Hepatocyte (in vitro differentiated cells): ENCODE measurements around the gene PRELID1. TPM values are rescaled to one million over a fixed set of nuclear protein-coding genes. Genes with fewer than 3 reads are reported as not detected.
A peak's percentile ranks its signal among the peaks of the same experiment; 100 is the strongest.

Source experiments
- DNase-seq: peaks from one replicate; pipeline ENCODE4 v3.0.0-alpha.2; 2016; ENCODE audit warnings: low spot score
- H2AFZ ChIP-seq: fragments of 200-600 bp; sonication (generic); 2 replicates; pipeline ENCODE4 v1.6.0; 2016; ENCODE audit warnings: antibody characterized with exemption, mild to moderate bottlenecking
- H3K27ac ChIP-seq: fragments of 200-600 bp; sonication (generic); 2 replicates; pipeline ENCODE4 v1.5.1; 2016; ENCODE audit warnings: mild to moderate bottlenecking
- H3K27me3 ChIP-seq: fragments of 200-600 bp; sonication (generic); 2 replicates; pipeline ENCODE4 v1.6.1; 2016
- H3K36me3 ChIP-seq: fragments of 200-600 bp; sonication (generic); replicated peaks from 2 replicates; pipeline ENCODE4 v1.5.1; 2016; ENCODE audit warnings: low read depth; ENCODE audit not compliant: insufficient read depth
- H3K4me1 ChIP-seq: fragments of 200-600 bp; sonication (generic); 2 replicates; pipeline ENCODE4 v1.5.1; 2016; ENCODE audit warnings: mild to moderate bottlenecking, moderate library complexity; ENCODE audit not compliant: insufficient read depth
- H3K4me2 ChIP-seq: fragments of 200-600 bp; sonication (generic); 2 replicates; pipeline ENCODE4 v1.6.0; 2016
- H3K4me3 ChIP-seq: fragments of 200-600 bp; sonication (generic); 2 replicates; pipeline ENCODE4 v1.5.1; 2016; ENCODE audit warnings: mild to moderate bottlenecking
- H3K79me2 ChIP-seq: fragments of 200-600 bp; sonication (generic); 2 replicates; pipeline ENCODE4 v1.6.0; 2017; ENCODE audit warnings: mild to moderate bottlenecking
- H3K9me2 ChIP-seq: fragments of 200-600 bp; sonication (generic); replicated peaks from 2 replicates; pipeline ENCODE4 v1.6.0; 2017; ENCODE audit warnings: mild to moderate bottlenecking; ENCODE audit not compliant: insufficient read depth
- H3K9me3 ChIP-seq: fragments of 200-600 bp; sonication (generic); 2 replicates; pipeline ENCODE4 v1.5.1; 2016; ENCODE audit warnings: low read depth, mild to moderate bottlenecking
- H4K20me1 ChIP-seq: fragments of 200-600 bp; sonication (generic); 2 replicates; pipeline ENCODE4 v1.6.0; 2016; ENCODE audit warnings: mild to moderate bottlenecking; ENCODE audit not compliant: insufficient read depth, poor library complexity, severe bottlenecking
- CTCF ChIP-seq: fragments of 200-600 bp; sonication (generic); IDR thresholded peaks from 2 replicates; pipeline ENCODE4 v1.5.1; 2016; ENCODE audit warnings: antibody characterized with exemption, mild to moderate bottlenecking; ENCODE audit not compliant: poor library complexity
- EZH2 ChIP-seq: fragments of 200-600 bp; sonication (generic); IDR thresholded peaks from 2 replicates; pipeline ENCODE4 v1.6.1; 2016; ENCODE audit warnings: antibody characterized with exemption, mild to moderate bottlenecking, borderline replicate concordance
- EZH2phosphoT487 ChIP-seq: fragments of 200-600 bp; sonication (generic); IDR thresholded peaks from one replicate; pipeline ENCODE4 v1.6.1; 2018; ENCODE audit warnings: antibody characterized with exemption, mild to moderate bottlenecking, low read depth, moderate library complexity; ENCODE audit not compliant: unreplicated experiment, severe bottlenecking
- WGBS: methylation state at CpG from one replicate; pipeline ENCODE4 v1.1.6; 2016; ENCODE audit warnings: low lambda C conversion rate; ENCODE audit errors: missing lambda C conversion rate; 5-methylcytosine and 5-hydroxymethylcytosine counted together
- polyA plus RNA-seq: library from polyadenylated mRNA; unstranded; fragments of >200 nt; fragmentation: Nextera tagmentation; extraction: Ambion mirVana; gene quantifications from 2 replicates; pipeline ENCODE4 v1.2.1, GENCODE V29; 2016
- total RNA-seq: library from RNA; depleted of rRNA; stranded (reverse); fragments of >200 nt; gene quantifications from 2 replicates; pipeline ENCODE4 v1.2.3, GENCODE V29; 2014

PRELID1 gene
- total and polyA plus RNA-seq, 2 experiments from 2014 or later, result 228 to 282 TPM

- Histone ChIP-seq H3K9me2 (no peaks in the 10 kb centered on the region), H3K27ac (no peak overlapping the region), H3K36me3 (no peaks in the 10 kb centered on the region), H3K4me1 (peaks cover 16% of the 10 kb centered on the region), H3K4me3 (no peak overlapping the region), H4K20me1 (peaks cover 25% of the 10 kb centered on the region), H3K79me2 (peaks cover 95% of the 10 kb centered on the region), H3K9me3 (no peaks in the 10 kb centered on the region), H2AFZ (no peak overlapping the region), H3K27me3 (no peaks in the 10 kb centered on the region), H3K4me2 (peak overlapping the region; percentile 45)
- 88% methylated on average over 4 of the region's 4 CpGs for WGBS
- TF ChIP-seq CTCF (no peak), EZH2 (no peak), EZH2phosphoT487 (no peak)
- no peak for DNase-seq
Measured at GRCh38 chr5:177346820-177347219, 43.2 kb downstream of the PRELID1 start.

GRCh38 chr5:177347699-177348098 lies 44.1 kb downstream of the PRELID1 start:
- TF ChIP-seq EZH2phosphoT487 (no peak), EZH2 (no peak), CTCF (no peak)
- peak overlapping the region; percentile 45 for H3K4me2 ChIP-seq

GRCh38 chr5:177349362-177349647 lies 45.7 kb downstream of the PRELID1 start:
- no peaks in the 10 kb centered on the region for H3K9me2 ChIP-seq
- 82% methylated on average over 3 of the region's 3 CpGs for WGBS
- TF ChIP-seq EZH2 (no peak), CTCF (no peak), EZH2phosphoT487 (no peak)
- H3K4me1 ChIP-seq, result peaks cover 20% of the 10 kb centered on the region
- peak overlapping the region; percentile 95 for H3K4me2 ChIP-seq
- H4K20me1 ChIP-seq, result peaks cover 16% of the 10 kb centered on the region
- H2AFZ ChIP-seq, result no peak overlapping the region
- no peaks in the 10 kb centered on the region for H3K9me3 ChIP-seq
- H3K4me3 ChIP-seq, result no peak overlapping the region
- no peak for DNase-seq
- H3K79me2 ChIP-seq, result peaks cover 70% of the 10 kb centered on the region
- no peaks in the 10 kb centered on the region for H3K27me3 ChIP-seq
- H3K36me3 ChIP-seq, result no peaks in the 10 kb centered on the region
- no peak overlapping the region for H3K27ac ChIP-seq

More at GRCh38 chr5:177347699-177348098, 44.1 kb downstream of the PRELID1 start:
- peaks cover 86% of the 10 kb centered on the region for H3K79me2 ChIP-seq
- no peak overlapping the region for H3K27ac ChIP-seq
- H3K27me3 ChIP-seq, result no peaks in the 10 kb centered on the region
- H4K20me1 ChIP-seq, result peaks cover 24% of the 10 kb centered on the region
- no peak overlapping the region for H2AFZ ChIP-seq
- WGBS, result 95% methylated on average over 4 of the region's 4 CpGs
- no peaks in the 10 kb centered on the region for H3K36me3 ChIP-seq
- no peaks in the 10 kb centered on the region for H3K9me2 ChIP-seq
- peaks cover 20% of the 10 kb centered on the region for H3K4me1 ChIP-seq
- DNase-seq, result no peak
- H3K9me3 ChIP-seq, result no peaks in the 10 kb centered on the region
- H3K4me3 ChIP-seq, result no peak overlapping the region

- Histone ChIP-seq H4K20me1 (peaks cover 16% of the 10 kb centered on the region), H3K4me2 (peak overlapping the region; percentile 95), H3K79me2 (peaks cover 65% of the 10 kb centered on the region), H3K9me3 (no peaks in the 10 kb centered on the region), H3K9me2 (no peaks in the 10 kb centered on the region), H3K4me3 (no peak overlapping the region), H3K27ac (no peak overlapping the region), H3K36me3 (no peaks in the 10 kb centered on the region), H2AFZ (no peak overlapping the region), H3K4me1 (peaks cover 20% of the 10 kb centered on the region), H3K27me3 (no peaks in the 10 kb centered on the region)
- 92% methylated on average over 5 of the region's 5 CpGs for WGBS
- no peak for TF ChIP-seq EZH2
- TF ChIP-seq EZH2phosphoT487, result no peak
- no peak for TF ChIP-seq CTCF
- no peak for DNase-seq
Measured at GRCh38 chr5:177349762-177350161, 46.2 kb downstream of the PRELID1 start.
